Ovary (tissue), 9 donors: ENCODE measurements around the gene EID3. TPM values are rescaled to one million over a fixed set of nuclear protein-coding genes. Genes with fewer than 3 reads are reported as not detected.

Experiments
- DNase-seq, 5 donors: peaks; one replicate each; pipeline ENCODE4 v3.0.0-alpha.2; 2019 to 2020
- H3K27ac ChIP-seq, 2 donors: fragments of 200-600 bp; one replicate each; pipeline versions ENCODE4 v1.5.1 to v1.8.0; 2019 to 2022
- H3K27me3 ChIP-seq: fragments of 200-600 bp; one replicate; pipeline ENCODE4 v1.8.0; 2022
- H3K36me3 ChIP-seq: fragments of 200-600 bp; sonication (generic); one replicate; pipeline ENCODE4 v1.5.1; 2019
- H3K4me1 ChIP-seq: one replicate; pipeline ENCODE4 v1.8.1; 2013; ENCODE audit warnings: mild to moderate bottlenecking, moderate library complexity; ENCODE audit not compliant: insufficient read depth
- H3K4me3 ChIP-seq: fragments of 200-600 bp; sonication (generic); one replicate; pipeline ENCODE4 v1.5.1; 2017
- H3K9me3 ChIP-seq, 2 donors: fragments of 200-600 bp in 1 of 2; sonication (generic) in 1 of 2; one replicate each; pipeline versions ENCODE4 v1.5.1 to v1.8.1; 2013 to 2019; ENCODE audit warnings: mild to moderate bottlenecking in 1 of 2, moderate library complexity in 1 of 2
- CTCF ChIP-seq, 3 donors: fragments of 450-650 bp in 2 of 3; fragments of 200-600 bp in 1 of 3; IDR thresholded peaks; one replicate each; pipeline versions ENCODE4 v1.5.1 to v1.8.0; 2016 to 2022; ENCODE audit warnings: antibody characterized with exemption in 3 of 3, mild to moderate bottlenecking in 1 of 3
- EP300 ChIP-seq: sonication (generic); formaldehyde crosslinking; IDR thresholded peaks from one replicate; pipeline ENCODE4 v1.6.1; 2017; ENCODE audit warnings: antibody characterized with exemption
- POLR2A ChIP-seq: fragments of 450-650 bp; IDR thresholded peaks from one replicate; pipeline ENCODE4 v1.6.1; 2017; ENCODE audit warnings: antibody characterized with exemption, mild to moderate bottlenecking, moderate library complexity
- WGBS, 3 donors: extraction: QIAGEN DNeasy Blood & Tissue Kit in 1 of 3; methylation state at CpG; one replicate each; pipeline versions ENCODE4 v1.1.5 to v1.1.7; 2013 to 2017; 5-methylcytosine and 5-hydroxymethylcytosine counted together
- intact Hi-C, 4 donors: fragments of 100-400 bp; cut with DNase I; formaldehyde crosslinking; loops; one replicate each; pipeline versions ENCODE4 v1.11.0 to v1.15.1; 2022 to 2023
- polyA plus RNA-seq, 2 donors: library from polyadenylated mRNA; stranded (reverse); fragments of 200-250 nt in 1 of 2; fragments of 350-450 nt in 1 of 2; fragmentation: Illumina TruSeq in 1 of 2; extraction: RNeasy Lipid Tissue Mini Kit (QIAGEN cat#74804) in 1 of 2; gene quantifications; one replicate each; pipeline ENCODE4 v1.2.3, GENCODE V29; 2013 to 2014
- total RNA-seq, 7 donors: library from RNA; depleted of rRNA in 2 of 7; stranded (reverse); fragments of >200 nt in 2 of 7; fragmentation: NEBNext Ultra II Directional in 3 of 7; extraction: Animal tissue kit (Norgen Biotek cat#: 25700) in 3 of 7; gene quantifications; one replicate each; pipeline versions ENCODE4 v1.1.0 to v1.2.4, GENCODE V29; 2016 to 2023
- donor health status: DM: no; HTN: no; CAD: no; lungs with moderate emphysema.
- donor health status: DM: no; HTN: no; CAD: no.
- donor health status: Bipolar disorder and iron deficiency.
- donor health status: DM: yes; HTN: yes; CAD: no.
- donor health status: DM: no; HTN: no; CAD: no.
- donor health status: DM: yes; HTN: yes; CAD: no.

The EID3 gene
- total and polyA plus RNA-seq, 9 donors, result 3.0 to 23.4 (median 6.2) TPM

- TF ChIP-seq EP300 (no peak), CTCF (IDR thresholded peaks at IDR 0.05) (no peak), POLR2A (no peak)
- Histone ChIP-seq H3K27me3 (no peaks in the 10 kb centered on the region), H3K9me3 (no peaks in the 10 kb centered on the region), H3K4me1 (peaks cover 3% of the 10 kb centered on the region), H3K27ac (no peak overlapping the region), H3K36me3 (no peaks in the 10 kb centered on the region), H3K4me3 (no peak overlapping the region)
- intact Hi-C loops, result no loop called here
- DNase-seq, result no peak
Measured at GRCh38 chr12:104316936-104317335, 13.4 kb downstream of the EID3 start.

- Histone ChIP-seq H3K4me1 (peaks cover 3% of the 10 kb centered on the region), H3K27me3 (no peaks in the 10 kb centered on the region), H3K36me3 (no peaks in the 10 kb centered on the region), H3K4me3 (no peak overlapping the region), H3K9me3 (no peaks in the 10 kb centered on the region), H3K27ac (no peak overlapping the region)
- intact Hi-C loops, result no loop called here
- no peak for TF ChIP-seq POLR2A
- TF ChIP-seq EP300, result no peak
- TF ChIP-seq CTCF (IDR thresholded peaks at IDR 0.05), result no peak
- WGBS, 3 donors, result 92 to 95% (median 93%) methylated on average over 7 of the region's 7 CpGs
- no peak for DNase-seq
Measured at GRCh38 chr12:104317538-104318210, 14.1 kb downstream of the EID3 start.

DNA sequence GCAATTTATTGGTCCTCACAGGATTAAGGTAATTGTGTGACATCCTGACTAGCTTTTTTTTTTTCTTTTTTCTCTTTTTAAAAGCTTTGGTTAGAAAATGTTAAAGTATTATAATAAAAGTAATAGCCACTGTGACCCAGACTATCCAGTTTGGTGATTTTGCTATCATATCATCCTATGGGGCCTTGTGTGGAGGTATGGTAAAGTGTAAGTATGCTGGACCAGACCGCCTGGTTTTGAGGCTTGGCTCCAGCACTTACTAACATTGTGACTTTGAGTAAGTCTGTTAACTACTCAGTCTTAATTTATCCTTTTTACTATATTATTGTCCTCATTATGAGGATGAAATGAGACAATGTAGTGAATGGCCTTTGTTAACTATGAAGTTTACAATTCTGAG, 15.5 kb downstream of the EID3 start:
- no peak for DNase-seq
- WGBS, 3 donors, result 88 to 93% (median 90%) methylated on average over 1 of the region's 1 CpG
- Histone ChIP-seq H3K9me3 (no peaks in the 10 kb centered on the region), H3K27me3 (no peaks in the 10 kb centered on the region), H3K4me3 (no peak overlapping the region), H3K36me3 (no peaks in the 10 kb centered on the region), H3K27ac (no peak overlapping the region), H3K4me1 (peaks cover 3% of the 10 kb centered on the region)
- no peak for TF ChIP-seq EP300
- no peak for TF ChIP-seq CTCF (IDR thresholded peaks at IDR 0.05)
- intact Hi-C loops, result no loop called here

- Histone ChIP-seq H3K36me3 (no peaks in the 10 kb centered on the region), H3K9me3 (no peaks in the 10 kb centered on the region), H3K27me3 (no peaks in the 10 kb centered on the region), H3K4me1 (peaks cover 3% of the 10 kb centered on the region), H3K4me3 (no peak overlapping the region), H3K27ac (no peak overlapping the region)
- no peak for DNase-seq
- no peak for TF ChIP-seq EP300
- TF ChIP-seq CTCF (IDR thresholded peaks at IDR 0.05), result no peak
- TF ChIP-seq POLR2A, result no peak
- intact Hi-C loops, result no loop called here
- 94 to 100% (median 94%) methylated on average over 1 of the region's 1 CpG for WGBS, 3 donors
Measured at GRCh38 chr12:104319918-104320626, 16.5 kb downstream of the EID3 start.
